Activated T-cell treated with anti-CD3 and anti-CD28 coated beads, Interleukin-2, amount 50 U/mL, for 4 hours (primary cell): ENCODE measurements around the gene LHX3. TPM values are rescaled to one million over a fixed set of nuclear protein-coding genes. Genes with fewer than 3 reads are reported as not detected.

ENCODE experiments used
- ATAC-seq, 2 donors: fragments of 200-7000 bp; cut with Tn5 transposase; one replicate each; pipeline ENCODE4 v1.10.0; 2021
- DNase-seq: peaks from one replicate; pipeline ENCODE4 v3.0.0-alpha.2; 2020
- H3K27me3 Mint-ChIP-seq: one replicate; pipeline ENCODE4 v1.8.0; 2021; ENCODE audit warnings: low read depth, mixed read lengths
- H3K36me3 Mint-ChIP-seq: one replicate; pipeline ENCODE4 v1.8.0; 2022; ENCODE audit warnings: mixed read lengths; ENCODE audit not compliant: insufficient read depth
- H3K4me1 Mint-ChIP-seq: one replicate; pipeline ENCODE4 v1.8.0; 2021; ENCODE audit warnings: low read depth, mixed read lengths
- H3K4me3 Mint-ChIP-seq: one replicate; pipeline ENCODE4 v1.8.0; 2021; ENCODE audit warnings: mild to moderate bottlenecking, moderate library complexity, mixed read lengths
- H3K9me3 Mint-ChIP-seq: one replicate; pipeline ENCODE4 v1.8.0; 2021; ENCODE audit warnings: mixed read lengths
- total RNA-seq, 3 donors: library from RNA; stranded (reverse); gene quantifications; one replicate each; pipeline ENCODE4 v1.2.1, GENCODE V29; 2021

The LHX3 gene
- total RNA-seq, 3 donors from 2014 or later = 0.08 to 0.11 TPM; not detected in 1

GRCh38 chr9:136170006-136170901, 34.7 kb downstream of the LHX3 start:
- peak; percentile 43 for DNase-seq
- H3K4me3 Mint-ChIP-seq = no peak overlapping the region
- no peaks in the 10 kb centered on the region for H3K9me3 Mint-ChIP-seq
- ATAC-seq = peak; percentile 60 to 66
- H3K36me3 Mint-ChIP-seq = no peaks in the 10 kb centered on the region
- H3K4me1 Mint-ChIP-seq = no peaks in the 10 kb centered on the region
- peaks cover 26% of the 10 kb centered on the region for H3K27me3 Mint-ChIP-seq

- Mint-ChIP-seq H3K9me3 (no peaks in the 10 kb centered on the region), H3K36me3 (no peaks in the 10 kb centered on the region), H3K4me1 (no peaks in the 10 kb centered on the region), H3K4me3 (no peak overlapping the region), H3K27me3 (peaks cover 26% of the 10 kb centered on the region)
- ATAC-seq (no peak), DNase-seq (no peak)
Measured at GRCh38 chr9:136169495-136169894, 35.4 kb downstream of the LHX3 start.

GRCh38 chr9:136163248-136163850, 41.6 kb downstream of the LHX3 start:
- Mint-ChIP-seq H3K9me3 (peaks cover 4% of the 10 kb centered on the region), H3K4me1 (no peaks in the 10 kb centered on the region), H3K4me3 (no peak overlapping the region), H3K27me3 (peaks cover 6% of the 10 kb centered on the region), H3K36me3 (peaks cover 2% of the 10 kb centered on the region)
- no peak for ATAC-seq
- no peak for DNase-seq

GRCh38 chr9:136160995-136161610, 43.8 kb downstream of the LHX3 start:
- H3K4me1 Mint-ChIP-seq = no peaks in the 10 kb centered on the region
- H3K4me3 Mint-ChIP-seq = no peak overlapping the region
- H3K9me3 Mint-ChIP-seq = peaks cover 4% of the 10 kb centered on the region
- peaks cover 2% of the 10 kb centered on the region for H3K36me3 Mint-ChIP-seq
- DNase-seq (no peak), ATAC-seq (no peak)
- peaks cover 7% of the 10 kb centered on the region for H3K27me3 Mint-ChIP-seq

GRCh38 chr9:136160381-136160841, 44.5 kb downstream of the LHX3 start:
- ATAC-seq (no peak), DNase-seq (no peak)
- no peak overlapping the region for H3K4me3 Mint-ChIP-seq
- peaks cover 4% of the 10 kb centered on the region for H3K9me3 Mint-ChIP-seq
- no peaks in the 10 kb centered on the region for H3K4me1 Mint-ChIP-seq
- peaks cover 2% of the 10 kb centered on the region for H3K36me3 Mint-ChIP-seq
- H3K27me3 Mint-ChIP-seq = peaks cover 7% of the 10 kb centered on the region

GRCh38 chr9:136159851-136160250, 45.1 kb downstream of the LHX3 start:
- no peak for DNase-seq
- peaks cover 4% of the 10 kb centered on the region for H3K9me3 Mint-ChIP-seq
- no peak overlapping the region for H3K4me3 Mint-ChIP-seq
- H3K27me3 Mint-ChIP-seq = peaks cover 7% of the 10 kb centered on the region
- H3K36me3 Mint-ChIP-seq = peaks cover 2% of the 10 kb centered on the region
- H3K4me1 Mint-ChIP-seq = no peaks in the 10 kb centered on the region
- no peak for ATAC-seq

GRCh38 chr9:136157477-136158265, 47.3 kb downstream of the LHX3 start:
- ATAC-seq (no peak), DNase-seq (no peak)
- H3K36me3 Mint-ChIP-seq = no peaks in the 10 kb centered on the region
- no peaks in the 10 kb centered on the region for H3K9me3 Mint-ChIP-seq
- H3K4me3 Mint-ChIP-seq = no peak overlapping the region
- H3K4me1 Mint-ChIP-seq = no peaks in the 10 kb centered on the region
- peaks cover 7% of the 10 kb centered on the region for H3K27me3 Mint-ChIP-seq

- Mint-ChIP-seq H3K4me3 (no peak overlapping the region), H3K9me3 (no peaks in the 10 kb centered on the region), H3K36me3 (no peaks in the 10 kb centered on the region), H3K4me1 (no peaks in the 10 kb centered on the region), H3K27me3 (peaks cover 7% of the 10 kb centered on the region)
- ATAC-seq = no peak
- DNase-seq = no peak
Measured at GRCh38 chr9:136156209-136157120, 48.5 kb downstream of the LHX3 start.

- H3K4me3 Mint-ChIP-seq = no peak overlapping the region
Measured at GRCh38 chr9:136155576-136155975, 49.4 kb downstream of the LHX3 start.

GRCh38 chr9:136154943-136155342, 50.0 kb downstream of the LHX3 start:
- H3K4me3 Mint-ChIP-seq = no peak overlapping the region
- ATAC-seq (no peak), DNase-seq (no peak)
- H3K36me3 Mint-ChIP-seq = no peaks in the 10 kb centered on the region
- no peaks in the 10 kb centered on the region for H3K4me1 Mint-ChIP-seq
- H3K9me3 Mint-ChIP-seq = no peaks in the 10 kb centered on the region
- H3K27me3 Mint-ChIP-seq = peaks cover 3% of the 10 kb centered on the region

More at GRCh38 chr9:136155576-136155975, 49.4 kb downstream of the LHX3 start:
- H3K4me1 Mint-ChIP-seq = no peaks in the 10 kb centered on the region
- no peak for DNase-seq
- H3K36me3 Mint-ChIP-seq = no peaks in the 10 kb centered on the region
- ATAC-seq = no peak
- no peaks in the 10 kb centered on the region for H3K9me3 Mint-ChIP-seq
- peaks cover 6% of the 10 kb centered on the region for H3K27me3 Mint-ChIP-seq

GRCh38 chr9:136153381-136154065, 51.4 kb downstream of the LHX3 start:
- Mint-ChIP-seq H3K9me3 (no peaks in the 10 kb centered on the region), H3K36me3 (no peaks in the 10 kb centered on the region), H3K4me1 (no peaks in the 10 kb centered on the region), H3K27me3 (peaks cover 3% of the 10 kb centered on the region), H3K4me3 (no peak overlapping the region)
- DNase-seq = no peak
- ATAC-seq = no peak

GRCh38 chr9:136152931-136153330, 52.0 kb downstream of the LHX3 start:
- no peaks in the 10 kb centered on the region for H3K9me3 Mint-ChIP-seq
- no peak overlapping the region for H3K4me3 Mint-ChIP-seq
- ATAC-seq (no peak), DNase-seq (no peak)
- no peaks in the 10 kb centered on the region for H3K36me3 Mint-ChIP-seq
- H3K4me1 Mint-ChIP-seq = no peaks in the 10 kb centered on the region
- H3K27me3 Mint-ChIP-seq = peaks cover 3% of the 10 kb centered on the region

- no peaks in the 10 kb centered on the region for H3K4me1 Mint-ChIP-seq
- peaks cover 2% of the 10 kb centered on the region for H3K27me3 Mint-ChIP-seq
- H3K9me3 Mint-ChIP-seq = no peaks in the 10 kb centered on the region
- H3K4me3 Mint-ChIP-seq = no peak overlapping the region
- no peak for DNase-seq
- H3K36me3 Mint-ChIP-seq = no peaks in the 10 kb centered on the region
- ATAC-seq = no peak
Measured at GRCh38 chr9:136152543-136152866, 52.4 kb downstream of the LHX3 start.
